HL-60 (cell line): ENCODE results near the gene PXDN.
"Not testable (repeated sequence)": the region's sequence is repeated elsewhere in the genome, so short reads cannot be mapped to it uniquely, and the experiment has no call there.

Experiments used
- DNase-seq, 2 experiments: peaks; one replicate each; pipeline ENCODE4 v3.0.0-alpha.2; 2010 to 2020; ENCODE audit warnings: low read depth in 1 of 2, low spot score in 1 of 2
- H3K27ac ChIP-seq: fragments of 250-450 bp; sonication (Bioruptor Pico); replicated peaks from 2 replicates; pipeline ENCODE4 v1.5.1; 2020; ENCODE audit warnings: mild to moderate bottlenecking, moderate library complexity
- H3K27me3 ChIP-seq: fragments of 250-450 bp; sonication (Bioruptor Pico); 2 replicates; pipeline ENCODE4 v1.5.1; 2021; ENCODE audit warnings: mild to moderate bottlenecking, moderate library complexity; ENCODE audit not compliant: insufficient read depth, poor library complexity, severe bottlenecking
- H3K4me3 ChIP-seq: replicated peaks from 2 replicates; pipeline ENCODE4 v1.5.1; 2011; ENCODE audit warnings: mild to moderate bottlenecking, control low read depth, low read length; ENCODE audit not compliant: insufficient read depth
- CTCF ChIP-seq: IDR thresholded peaks from one replicate; pipeline ENCODE4 v1.5.1; 2011; ENCODE audit warnings: low read length, control low read depth, inconsistent platforms; ENCODE audit not compliant: insufficient read depth
- GABPA ChIP-seq: IDR thresholded peaks from 2 replicates; pipeline ENCODE4 v1.6.1; 2012; ENCODE audit warnings: low read depth
- POLR2AphosphoS5 ChIP-seq: IDR thresholded peaks from 2 replicates; pipeline ENCODE4 v1.6.1; 2012; ENCODE audit warnings: low read depth
- REST ChIP-seq: IDR thresholded peaks from 2 replicates; pipeline ENCODE4 v1.6.1; 2012; ENCODE audit warnings: low read depth; ENCODE audit not compliant: insufficient replicate concordance
- SPI1 ChIP-seq: IDR thresholded peaks from 2 replicates; pipeline ENCODE4 v1.6.1; 2012; ENCODE audit warnings: low read depth, mild to moderate bottlenecking, borderline replicate concordance

PXDN gene

GRCh38 chr2:1766425-1766824 lies 22.1 kb upstream of the PXDN start:
- no peak for DNase-seq
- Histone ChIP-seq H3K27ac (no peak overlapping the region), H3K27me3 (no peaks in the 10 kb centered on the region), H3K4me3 (no peak overlapping the region)
- TF ChIP-seq POLR2AphosphoS5 (no peak), GABPA (no peak), SPI1 (no peak), CTCF (no peak), REST (no peak)

- not testable (repeated sequence) for H3K4me3 ChIP-seq
These were observed 20.9 kb upstream of the PXDN start for GRCh38 chr2:1765201-1765600.

GRCh38 chr2:1759611-1759930 lies 15.3 kb upstream of the PXDN start:
- DNase-seq, result no peak

More at GRCh38 chr2:1765201-1765600, 20.9 kb upstream of the PXDN start:
- H3K27me3 ChIP-seq, DNase-seq, H3K27ac ChIP-seq: not testable (repeated sequence)

GRCh38 chr2:1758774-1759610 lies 14.7 kb upstream of the PXDN start:
- H3K27ac ChIP-seq, result no peak overlapping the region

More at GRCh38 chr2:1759611-1759930, 15.3 kb upstream of the PXDN start:
- TF ChIP-seq CTCF, result no peak
- H3K27me3 ChIP-seq, result no peaks in the 10 kb centered on the region
- no peak overlapping the region for H3K4me3 ChIP-seq
- H3K27ac ChIP-seq, result no peak overlapping the region

More at GRCh38 chr2:1758774-1759610, 14.7 kb upstream of the PXDN start:
- Histone ChIP-seq H3K27me3 (no peaks in the 10 kb centered on the region), H3K4me3 (no peak overlapping the region)
- DNase-seq, result no peak
- TF ChIP-seq GABPA (no peak), SPI1 (no peak), POLR2AphosphoS5 (no peak), CTCF (no peak), REST (no peak)
